ENCODE data around the gene PPP1R3D. TPM values are rescaled to one million over a fixed set of nuclear protein-coding genes. Genes with fewer than 3 reads are reported as not detected.
A peak's percentile ranks its signal among the peaks of the same experiment; 100 is the strongest.
"Not testable (repeated sequence)": the region's sequence is repeated elsewhere in the genome, so short reads cannot be mapped to it uniquely, and the experiment has no call there.

PPP1R3D gene
- polyA plus RNA-seq, 1 donor from 2014 or later = 1.8 TPM

- Mint-ChIP-seq H3K27me3 (no peaks in the 10 kb centered on the region), H3K4me3 (no peak overlapping the region)
Measured at GRCh38 chr20:59958626-59959025, 18.5 kb upstream of the PPP1R3D start.

GRCh38 chr20:59958123-59958522, 18.0 kb upstream of the PPP1R3D start, which contains the start of gene CDH26:
Gene CDH26, plus strand, starts transcription at chr20:59958423. Its CDS starts 304 bp downstream, at chr20:59958727.
- H3K4me1 Mint-ChIP-seq = no peaks in the 10 kb centered on the region
- H3K36me3 Mint-ChIP-seq = no peaks in the 10 kb centered on the region
- H3K27me3 Mint-ChIP-seq = no peaks in the 10 kb centered on the region
- H3K27ac Mint-ChIP-seq = peak within 1 kb of the TSS in 1 of 3 donors; percentile 50
- H3K9me3 Mint-ChIP-seq = no peaks in the 10 kb centered on the region
- H3K4me3 Mint-ChIP-seq = no peak within 1 kb of the TSS

More at GRCh38 chr20:59958626-59959025, 18.5 kb upstream of the PPP1R3D start:
- H3K36me3 Mint-ChIP-seq = no peaks in the 10 kb centered on the region
- no peaks in the 10 kb centered on the region for H3K9me3 Mint-ChIP-seq
- no peaks in the 10 kb centered on the region for H3K4me1 Mint-ChIP-seq
- no peak overlapping the region for H3K27ac Mint-ChIP-seq

- H3K4me1 Mint-ChIP-seq, H3K27me3 Mint-ChIP-seq, H3K4me3 Mint-ChIP-seq, H3K27ac Mint-ChIP-seq, H3K9me3 Mint-ChIP-seq, H3K36me3 Mint-ChIP-seq: not testable (repeated sequence)
Measured at GRCh38 chr20:59957568-59957967, 17.5 kb upstream of the PPP1R3D start.

- Mint-ChIP-seq H3K4me3 (peak overlapping the region in 1 of 4 donors; percentile 49), H3K36me3 (no peaks in the 10 kb centered on the region), H3K27ac (no peak overlapping the region), H3K27me3 (no peaks in the 10 kb centered on the region), H3K4me1 (no peaks in the 10 kb centered on the region), H3K9me3 (no peaks in the 10 kb centered on the region)
Measured at GRCh38 chr20:59955131-59955796, 15.2 kb upstream of the PPP1R3D start.

GRCh38 chr20:59954718-59955117, 14.6 kb upstream of the PPP1R3D start:
- H3K27ac Mint-ChIP-seq = no peak overlapping the region

GRCh38 chr20:59949911-59950310, 9.8 kb upstream of the PPP1R3D start:
- H3K27ac Mint-ChIP-seq = no peak overlapping the region
- peaks cover 9 to 14% (median 11%) of the 10 kb centered on the region in 3 donors for H3K4me1 Mint-ChIP-seq
- H3K4me3 Mint-ChIP-seq = no peak overlapping the region
- no peaks in the 10 kb centered on the region for H3K9me3 Mint-ChIP-seq
- no peaks in the 10 kb centered on the region for H3K27me3 Mint-ChIP-seq
- peaks cover 2% of the 10 kb centered on the region for H3K36me3 Mint-ChIP-seq

More at GRCh38 chr20:59954718-59955117, 14.6 kb upstream of the PPP1R3D start:
- Mint-ChIP-seq H3K4me1 (no peaks in the 10 kb centered on the region), H3K36me3 (no peaks in the 10 kb centered on the region), H3K27me3 (no peaks in the 10 kb centered on the region), H3K4me3 (peak overlapping the region in 1 of 4 donors; percentile 49), H3K9me3 (no peaks in the 10 kb centered on the region)

GRCh38 chr20:59948828-59949720, 9.0 kb upstream of the PPP1R3D start:
- Mint-ChIP-seq H3K36me3 (peaks cover 2% of the 10 kb centered on the region), H3K27ac (peak overlapping the region; percentile 69 to 91 (median 87)), H3K9me3 (no peaks in the 10 kb centered on the region), H3K4me3 (peak overlapping the region in 3 of 4 donors; percentile 17 to 83 (median 19)), H3K4me1 (peaks cover 9 to 15% (median 15%) of the 10 kb centered on the region in 3 donors), H3K27me3 (no peaks in the 10 kb centered on the region)

- H3K4me1 Mint-ChIP-seq = peaks cover 9 to 15% (median 15%) of the 10 kb centered on the region in 3 donors
- peak overlapping the region in 1 of 3 donors; percentile 69 for H3K27ac Mint-ChIP-seq
- H3K36me3 Mint-ChIP-seq = peaks cover 2% of the 10 kb centered on the region
- H3K4me3 Mint-ChIP-seq = no peak overlapping the region
- H3K27me3 Mint-ChIP-seq = no peaks in the 10 kb centered on the region
- H3K9me3 Mint-ChIP-seq = no peaks in the 10 kb centered on the region
Measured at GRCh38 chr20:59948212-59948611, 8.1 kb upstream of the PPP1R3D start.

GRCh38 chr20:59947376-59947775, 7.3 kb upstream of the PPP1R3D start:
- H3K4me1 Mint-ChIP-seq = peaks cover 9 to 16% (median 15%) of the 10 kb centered on the region in 3 donors
- no peak overlapping the region for H3K27ac Mint-ChIP-seq
- H3K27me3 Mint-ChIP-seq = no peaks in the 10 kb centered on the region
- no peak overlapping the region for H3K4me3 Mint-ChIP-seq
- peaks cover 2% of the 10 kb centered on the region for H3K36me3 Mint-ChIP-seq
- H3K9me3 Mint-ChIP-seq = no peaks in the 10 kb centered on the region

GRCh38 chr20:59945731-59946130, 5.6 kb upstream of the PPP1R3D start:
- Mint-ChIP-seq H3K4me1 (peaks cover 17 to 26% (median 26%) of the 10 kb centered on the region in 3 donors), H3K27me3 (no peaks in the 10 kb centered on the region), H3K27ac (peak overlapping the region in 1 of 3 donors; percentile 42), H3K4me3 (peak overlapping the region in 1 of 4 donors; percentile 14), H3K36me3 (peaks cover 2% of the 10 kb centered on the region), H3K9me3 (no peaks in the 10 kb centered on the region)

GRCh38 chr20:59945175-59945574, 5.1 kb upstream of the PPP1R3D start:
- H3K4me3 Mint-ChIP-seq = no peak overlapping the region
- H3K36me3 Mint-ChIP-seq = peaks cover 2% of the 10 kb centered on the region
- H3K27ac Mint-ChIP-seq = no peak overlapping the region
- no peaks in the 10 kb centered on the region for H3K9me3 Mint-ChIP-seq
- H3K27me3 Mint-ChIP-seq = no peaks in the 10 kb centered on the region
- H3K4me1 Mint-ChIP-seq = peaks cover 17 to 30% (median 26%) of the 10 kb centered on the region in 3 donors

GRCh38 chr20:59944726-59945125, 4.6 kb upstream of the PPP1R3D start:
- Mint-ChIP-seq H3K9me3 (no peaks in the 10 kb centered on the region), H3K27me3 (no peaks in the 10 kb centered on the region), H3K36me3 (peaks cover 2% of the 10 kb centered on the region), H3K27ac (peak overlapping the region in 1 of 3 donors; percentile 83), H3K4me3 (peak overlapping the region in 1 of 4 donors; percentile 12), H3K4me1 (peaks cover 19 to 30% (median 26%) of the 10 kb centered on the region in 3 donors)

GRCh38 chr20:59942245-59942644, 2.1 kb upstream of the PPP1R3D start:
- Mint-ChIP-seq H3K9me3 (no peaks in the 10 kb centered on the region), H3K4me1 (peaks cover 21 to 31% (median 30%) of the 10 kb centered on the region in 3 donors), H3K36me3 (peaks cover 2% of the 10 kb centered on the region), H3K27me3 (no peaks in the 10 kb centered on the region), H3K27ac (no peak overlapping the region), H3K4me3 (peak overlapping the region in 1 of 4 donors; percentile 44)

- Mint-ChIP-seq H3K4me1 (peaks cover 22 to 39% (median 37%) of the 10 kb centered on the region in 3 donors), H3K4me3 (peak overlapping the region; percentile 97 to 99 (median 99)), H3K36me3 (peaks cover 1% of the 10 kb centered on the region), H3K27ac (peak overlapping the region; percentile 90 to 99 (median 98)), H3K9me3 (no peaks in the 10 kb centered on the region), H3K27me3 (no peaks in the 10 kb centered on the region)
Measured at GRCh38 chr20:59940956-59941294, 820 bp upstream of the PPP1R3D start.

- Mint-ChIP-seq H3K4me1 (peaks cover 22 to 41% (median 34%) of the 10 kb centered on the region in 3 donors), H3K27ac (peak overlapping the region; percentile 23 to 99 (median 90)), H3K27me3 (no peaks in the 10 kb centered on the region), H3K9me3 (no peaks in the 10 kb centered on the region), H3K36me3 (peaks cover 5% of the 10 kb centered on the region), H3K4me3 (peak overlapping the region; percentile 97 to 99 (median 99))
Measured at GRCh38 chr20:59939879-59940128, 301 bp downstream of the PPP1R3D start.

All from IgD-negative memory B cell (primary cell).